HCT116 (cell line): ENCODE data around the gene AP2A1. TPM values are rescaled to one million over a fixed set of nuclear protein-coding genes. Genes with fewer than 3 reads are reported as not detected.

ENCODE experiments used
- ATAC-seq: fragments of 200-7000 bp; cut with Tn5 transposase; 2 replicates; pipeline ENCODE4 v1.9.1; 2020; ENCODE audit warnings: mild to moderate bottlenecking, moderate library complexity
- BruUV-seq: library from RNA; stranded (reverse); fragments of 400-500 nt; replicated peaks from 2 replicates; lab custom pipeline; 2021; lab: Mats Ljungman, UMichigan
- CTCF ChIA-PET: fragments of 300-600 bp; sonication (Branson Sonifier 250); formaldehyde crosslinking; loops from one replicate; lab custom pipeline; 2021; ENCODE audit warnings: antibody characterized with exemption; lab: Charles Lee
- POLR2A ChIA-PET: fragments of 300-600, 350-600 bp; sonication (Branson Sonifier 250); formaldehyde crosslinking; loops from one replicate; lab custom pipeline; 2021; ENCODE audit warnings: antibody characterized with exemption; lab: Charles Lee
- RAD21 ChIA-PET, 2 experiments: fragments of 300-600 bp; sonication (Branson Sonifier 250); formaldehyde crosslinking; loops; one replicate each; lab custom pipeline; 2023; ENCODE audit warnings: low total read pairs in 2 of 2; ENCODE audit not compliant: uncharacterized antibody in 2 of 2, unreplicated experiment in 2 of 2, low non-redundant PET in 1 of 2; lab: Charles Lee
- DNase-seq: peaks from one replicate; pipeline ENCODE4 v3.0.0-alpha.2; 2010; ENCODE audit warnings: low read depth, low spot score
- H2AFZ ChIP-seq: fragments of 200-600 bp; shearing (Covaris generic), sonication (generic); 2 replicates; pipeline ENCODE4 v1.6.1; 2017; ENCODE audit warnings: low read depth, mixed run types, mixed read lengths, antibody characterized with exemption, low read length; ENCODE audit not compliant: poor library complexity, severe bottlenecking
- H3K27ac ChIP-seq: 2 replicates; pipeline ENCODE4 v1.5.1; 2012; ENCODE audit warnings: low read depth, low read length
- H3K27me3 ChIP-seq: fragments of 200-600 bp; sonication (generic); 2 replicates; pipeline ENCODE4 v1.6.1; 2016; ENCODE audit warnings: mixed run types, low read length, mixed read lengths; ENCODE audit not compliant: insufficient read depth
- H3K36me3 ChIP-seq, 2 experiments: fragments of 200-500 bp in 1 of 2; fragments of 200-600 bp in 1 of 2; sonication (Bioruptor generic) in 1 of 2; sonication (generic) in 1 of 2; 2 replicates each; pipeline versions ENCODE4 v1.5.1 to v1.6.1; 2014 to 2016; ENCODE audit warnings: low read length in 2 of 2, inconsistent platforms in 1 of 2, mixed read lengths in 1 of 2, mixed run types in 1 of 2; ENCODE audit not compliant: insufficient read depth in 2 of 2, control insufficient read depth in 1 of 2
- H3K4me1 ChIP-seq, 2 experiments: fragments of 200-600 bp in 1 of 2; sonication (generic) in 1 of 2; 2 replicates each; pipeline versions ENCODE4 v1.5.1 to v1.6.1; 2012 to 2017; ENCODE audit warnings: low read length in 2 of 2, inconsistent platforms in 1 of 2, mild to moderate bottlenecking in 1 of 2, mixed read lengths in 1 of 2, mixed run types in 1 of 2, moderate library complexity in 1 of 2; ENCODE audit not compliant: insufficient read depth in 2 of 2, control insufficient read depth in 1 of 2
- H3K4me2 ChIP-seq: fragments of 200-600 bp; sonication (generic); 2 replicates; pipeline ENCODE4 v1.6.1; 2017; ENCODE audit warnings: mixed run types, low read length, mixed read lengths
- H3K4me3 ChIP-seq, 2 experiments: fragments of 200-600 bp in 1 of 2; sonication (generic) in 1 of 2; replicated peaks in 1 of 2; 2 replicates each; pipeline ENCODE4 v1.5.1; 2011 to 2016; ENCODE audit warnings: low read length in 2 of 2, control low read depth in 1 of 2, low read depth in 1 of 2, mild to moderate bottlenecking in 1 of 2, mixed read lengths in 1 of 2, mixed run types in 1 of 2
- H3K79me2 ChIP-seq: fragments of 200-600 bp; sonication (generic); 2 replicates; pipeline ENCODE4 v1.6.1; 2017; ENCODE audit warnings: mild to moderate bottlenecking, mixed run types, low read length, moderate library complexity, mixed read lengths; ENCODE audit not compliant: insufficient read depth
- H3K9ac ChIP-seq: fragments of 200-600 bp; sonication (generic); 2 replicates; pipeline ENCODE4 v1.6.1; 2016; ENCODE audit warnings: low read length, mixed read lengths
- H3K9me2 ChIP-seq: fragments of 200-600 bp; sonication (generic), shearing (Covaris generic); 2 replicates; pipeline ENCODE4 v1.6.1; 2017; ENCODE audit warnings: mixed run types, mild to moderate bottlenecking, moderate library complexity; ENCODE audit not compliant: insufficient read depth
- H3K9me3 ChIP-seq, 2 experiments: fragments of 200-500 bp in 1 of 2; fragments of 200-600 bp in 1 of 2; sonication (Bioruptor generic) in 1 of 2; sonication (generic) in 1 of 2; 2 replicates each; pipeline ENCODE4 v1.6.1; 2014 to 2017; ENCODE audit warnings: low read length in 2 of 2, mixed read lengths in 2 of 2, inconsistent platforms in 1 of 2, low read depth in 1 of 2, mild to moderate bottlenecking in 1 of 2, mixed run types in 1 of 2, moderate library complexity in 1 of 2; ENCODE audit not compliant: control insufficient read depth in 1 of 2, insufficient read depth in 1 of 2
- H4K20me1 ChIP-seq: fragments of 200-600 bp; sonication (generic), shearing (Covaris generic); 2 replicates; pipeline ENCODE4 v1.6.1; 2017; ENCODE audit warnings: mixed run types, mild to moderate bottlenecking, moderate library complexity; ENCODE audit not compliant: insufficient read depth
- CBX3 ChIP-seq: IDR thresholded peaks from 2 replicates; pipeline ENCODE4 v1.6.1; 2012; ENCODE audit warnings: low read depth
- CEBPB ChIP-seq: IDR thresholded peaks from 2 replicates; pipeline ENCODE4 v1.6.1; 2012; ENCODE audit warnings: low read depth
- EGR1 ChIP-seq: IDR thresholded peaks from 2 replicates; pipeline ENCODE4 v1.6.1; 2012; ENCODE audit warnings: low read depth
- ELF1 ChIP-seq: IDR thresholded peaks from 2 replicates; pipeline ENCODE4 v1.6.1; 2012; ENCODE audit warnings: low read depth, borderline replicate concordance
- EZH2 ChIP-seq: fragments of 200-600 bp; sonication (generic); IDR thresholded peaks from 2 replicates; pipeline ENCODE4 v1.6.1; 2017; ENCODE audit warnings: antibody characterized with exemption, mixed run types
- FOSL1 ChIP-seq: IDR thresholded peaks from 2 replicates; pipeline ENCODE4 v1.6.1; 2012; ENCODE audit warnings: low read depth
- POLR2A ChIP-seq: IDR thresholded peaks from 2 replicates; pipeline ENCODE4 v1.7.0; 2011; ENCODE audit warnings: borderline replicate concordance; ENCODE audit not compliant: insufficient read depth, insufficient read length; ENCODE audit errors: extremely low read depth
- SIN3A ChIP-seq: IDR thresholded peaks from 2 replicates; pipeline ENCODE4 v1.6.1; 2012; ENCODE audit warnings: low read depth
- SP1 ChIP-seq: IDR thresholded peaks from 2 replicates; pipeline ENCODE4 v1.6.1; 2012; ENCODE audit warnings: low read depth
- TCF7L2 ChIP-seq: IDR thresholded peaks from 2 replicates; pipeline ENCODE4 v1.7.0; 2011; ENCODE audit warnings: borderline replicate concordance, inconsistent platforms; ENCODE audit not compliant: insufficient read depth, insufficient read length; ENCODE audit errors: extremely low read depth
- YY1 ChIP-seq: IDR thresholded peaks from 2 replicates; pipeline ENCODE4 v1.6.1; 2011; ENCODE audit warnings: low read length, low read depth, moderate library complexity, mild to moderate bottlenecking; ENCODE audit not compliant: insufficient replicate concordance; ENCODE audit errors: extremely low read depth
- ZFX ChIP-seq: fragments of 450-650 bp; IDR thresholded peaks from 2 replicates; pipeline ENCODE4 v1.6.1; 2017
- ZNF274 ChIP-seq: fragments of 200-500 bp; sonication (Bioruptor generic); IDR thresholded peaks from 2 replicates; pipeline ENCODE4 v1.6.1; 2014; ENCODE audit warnings: mild to moderate bottlenecking, low read depth, low read length, inconsistent platforms
- intact Hi-C: fragments of 100-400 bp; cut with micrococcal nuclease; formaldehyde crosslinking; loops from 2 replicates; pipeline ENCODE4 v1.10.0; 2022
- total RNA-seq: library from RNA; stranded (reverse); gene quantifications from one replicate; pipeline ENCODE4 v1.2.1, GENCODE V29; 2021; ENCODE audit not compliant: unreplicated experiment
- TF ChIP-seq, protein P1 (sequence below), 3 experiments: fragments of 200-600 bp in 1 of 3; sonication (generic) in 1 of 3; IDR thresholded peaks in 2 of 3; conservative IDR thresholded peaks in 1 of 3; 2 replicates each; pipeline ENCODE4 v1.5.1; 2012 to 2017; ENCODE audit warnings: low read depth in 2 of 3, low read length in 2 of 3, antibody characterized with exemption in 1 of 3, borderline replicate concordance in 1 of 3, control low read depth in 1 of 3, mild to moderate bottlenecking in 1 of 3, mixed read lengths in 1 of 3, mixed run types in 1 of 3, moderate library complexity in 1 of 3; ENCODE audit not compliant: insufficient read depth in 1 of 3
- TF ChIP-seq, protein P2 (sequence below): IDR thresholded peaks from 2 replicates; pipeline ENCODE4 v1.6.1; 2012; ENCODE audit warnings: low read depth
- TF ChIP-seq, protein P3 (sequence below): IDR thresholded peaks from 2 replicates; pipeline ENCODE4 v1.6.1; 2012
- TF ChIP-seq, protein P4 (sequence below): IDR thresholded peaks from 2 replicates; pipeline ENCODE4 v1.6.1; 2012

AP2A1 gene
- total RNA-seq, 1 experiment from 2014 or later = 102 TPM

DNA sequence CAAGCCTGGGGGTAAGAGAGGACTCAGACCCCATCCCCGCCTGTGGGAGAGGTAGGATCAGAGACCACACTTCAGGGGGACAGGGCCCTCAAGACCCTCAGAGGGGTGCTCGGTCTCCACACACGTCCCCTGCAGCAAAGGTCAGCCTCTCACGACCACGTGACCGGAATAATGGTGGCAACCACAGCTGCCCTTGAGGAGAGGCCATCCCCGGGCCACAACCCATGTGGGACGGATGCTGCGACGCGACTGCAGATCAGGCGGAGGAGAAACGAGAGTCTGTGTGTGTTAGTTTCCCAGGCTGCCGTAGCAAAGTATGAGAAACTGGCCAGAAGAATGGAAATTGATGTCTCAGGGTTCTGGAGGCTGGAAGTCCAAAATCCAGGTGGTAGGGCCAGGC is 60.2 kb downstream of the AP2A1 start:
- Histone ChIP-seq H3K4me3 (no peak overlapping the region), H4K20me1 (no peaks in the 10 kb centered on the region), H3K4me1 (no peaks in the 10 kb centered on the region), H3K9ac (no peak overlapping the region), H3K9me2 (no peaks in the 10 kb centered on the region), H3K27me3 (no peaks in the 10 kb centered on the region), H3K4me2 (no peak overlapping the region), H2AFZ (no peak overlapping the region), H3K27ac (no peak overlapping the region), H3K9me3 (no peaks in the 10 kb centered on the region), H3K36me3 (peaks cover 8 to 18% of the 10 kb centered on the region in 2 experiments; a peak in 3 of 4 replicates), H3K79me2 (peaks cover 46% of the 10 kb centered on the region)
- BruUV-seq = no TSS peak
- DNase-seq = no peak
- ATAC-seq = no peak
- ChIA-PET CTCF (no interaction called here), POLR2A (no interaction called here), RAD21 (no interaction called here)
- TF ChIP-seq ZNF274 (no peak), CEBPB (no peak), CBX3 (no peak), TCF7L2 (no peak), YY1 (no peak), SIN3A (no peak), SP1 (no peak), FOSL1 (no peak), EGR1 (no peak), EZH2 (no peak), POLR2A (no peak), ELF1 (no peak), ZFX (no peak)
- TF ChIP-seq, protein P1, sequence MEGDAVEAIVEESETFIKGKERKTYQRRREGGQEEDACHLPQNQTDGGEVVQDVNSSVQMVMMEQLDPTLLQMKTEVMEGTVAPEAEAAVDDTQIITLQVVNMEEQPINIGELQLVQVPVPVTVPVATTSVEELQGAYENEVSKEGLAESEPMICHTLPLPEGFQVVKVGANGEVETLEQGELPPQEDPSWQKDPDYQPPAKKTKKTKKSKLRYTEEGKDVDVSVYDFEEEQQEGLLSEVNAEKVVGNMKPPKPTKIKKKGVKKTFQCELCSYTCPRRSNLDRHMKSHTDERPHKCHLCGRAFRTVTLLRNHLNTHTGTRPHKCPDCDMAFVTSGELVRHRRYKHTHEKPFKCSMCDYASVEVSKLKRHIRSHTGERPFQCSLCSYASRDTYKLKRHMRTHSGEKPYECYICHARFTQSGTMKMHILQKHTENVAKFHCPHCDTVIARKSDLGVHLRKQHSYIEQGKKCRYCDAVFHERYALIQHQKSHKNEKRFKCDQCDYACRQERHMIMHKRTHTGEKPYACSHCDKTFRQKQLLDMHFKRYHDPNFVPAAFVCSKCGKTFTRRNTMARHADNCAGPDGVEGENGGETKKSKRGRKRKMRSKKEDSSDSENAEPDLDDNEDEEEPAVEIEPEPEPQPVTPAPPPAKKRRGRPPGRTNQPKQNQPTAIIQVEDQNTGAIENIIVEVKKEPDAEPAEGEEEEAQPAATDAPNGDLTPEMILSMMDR (IDR thresholded peaks at IDR 0.05 in 2 of 3, conservative IDR thresholded peaks at IDR 0.05 in 1 of 3; ENCODE audit: borderline replicate concordance in 1 of 3, insufficient read depth in 1 of 3, low read depth in 2 of 3, low read length in 2 of 3) = no peak
- TF ChIP-seq, protein P2, sequence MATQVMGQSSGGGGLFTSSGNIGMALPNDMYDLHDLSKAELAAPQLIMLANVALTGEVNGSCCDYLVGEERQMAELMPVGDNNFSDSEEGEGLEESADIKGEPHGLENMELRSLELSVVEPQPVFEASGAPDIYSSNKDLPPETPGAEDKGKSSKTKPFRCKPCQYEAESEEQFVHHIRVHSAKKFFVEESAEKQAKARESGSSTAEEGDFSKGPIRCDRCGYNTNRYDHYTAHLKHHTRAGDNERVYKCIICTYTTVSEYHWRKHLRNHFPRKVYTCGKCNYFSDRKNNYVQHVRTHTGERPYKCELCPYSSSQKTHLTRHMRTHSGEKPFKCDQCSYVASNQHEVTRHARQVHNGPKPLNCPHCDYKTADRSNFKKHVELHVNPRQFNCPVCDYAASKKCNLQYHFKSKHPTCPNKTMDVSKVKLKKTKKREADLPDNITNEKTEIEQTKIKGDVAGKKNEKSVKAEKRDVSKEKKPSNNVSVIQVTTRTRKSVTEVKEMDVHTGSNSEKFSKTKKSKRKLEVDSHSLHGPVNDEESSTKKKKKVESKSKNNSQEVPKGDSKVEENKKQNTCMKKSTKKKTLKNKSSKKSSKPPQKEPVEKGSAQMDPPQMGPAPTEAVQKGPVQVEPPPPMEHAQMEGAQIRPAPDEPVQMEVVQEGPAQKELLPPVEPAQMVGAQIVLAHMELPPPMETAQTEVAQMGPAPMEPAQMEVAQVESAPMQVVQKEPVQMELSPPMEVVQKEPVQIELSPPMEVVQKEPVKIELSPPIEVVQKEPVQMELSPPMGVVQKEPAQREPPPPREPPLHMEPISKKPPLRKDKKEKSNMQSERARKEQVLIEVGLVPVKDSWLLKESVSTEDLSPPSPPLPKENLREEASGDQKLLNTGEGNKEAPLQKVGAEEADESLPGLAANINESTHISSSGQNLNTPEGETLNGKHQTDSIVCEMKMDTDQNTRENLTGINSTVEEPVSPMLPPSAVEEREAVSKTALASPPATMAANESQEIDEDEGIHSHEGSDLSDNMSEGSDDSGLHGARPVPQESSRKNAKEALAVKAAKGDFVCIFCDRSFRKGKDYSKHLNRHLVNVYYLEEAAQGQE = no peak
- TF ChIP-seq, protein P3, sequence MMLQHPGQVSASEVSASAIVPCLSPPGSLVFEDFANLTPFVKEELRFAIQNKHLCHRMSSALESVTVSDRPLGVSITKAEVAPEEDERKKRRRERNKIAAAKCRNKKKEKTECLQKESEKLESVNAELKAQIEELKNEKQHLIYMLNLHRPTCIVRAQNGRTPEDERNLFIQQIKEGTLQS = no peak
- TF ChIP-seq, protein P4, sequence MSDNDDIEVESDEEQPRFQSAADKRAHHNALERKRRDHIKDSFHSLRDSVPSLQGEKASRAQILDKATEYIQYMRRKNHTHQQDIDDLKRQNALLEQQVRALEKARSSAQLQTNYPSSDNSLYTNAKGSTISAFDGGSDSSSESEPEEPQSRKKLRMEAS = no peak
- intact Hi-C loops = no loop called here
